HG03432 (cell line): ENCODE data around the gene PPP6C.

Experiments
- ATAC-seq: cut with Tn5 transposase; IDR thresholded peaks from one replicate; pipeline ENCODE4 v1.9.1; 2021; ENCODE audit warnings: mild to moderate bottlenecking, moderate library complexity; ENCODE audit not compliant: unreplicated experiment

The PPP6C gene

DNA sequence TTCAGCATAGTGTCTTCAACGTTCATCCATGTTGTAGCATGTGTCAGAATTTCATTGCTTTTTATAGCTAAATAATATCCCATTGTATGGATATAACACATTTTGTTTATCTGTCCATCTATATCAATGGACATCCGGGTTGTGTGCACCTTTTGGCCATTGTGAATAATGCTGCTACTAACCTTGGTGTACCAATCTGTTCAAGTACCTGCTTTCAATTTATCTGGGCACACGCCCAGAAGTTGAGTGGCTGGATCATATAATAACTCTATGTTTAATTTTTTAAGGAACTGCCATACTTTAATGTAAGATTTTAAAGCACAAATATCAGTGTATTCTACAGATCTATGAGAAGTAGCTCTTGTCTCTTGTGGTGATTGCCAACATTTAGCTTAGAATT, 89.8 kb downstream of the PPP6C start:
- ATAC-seq: no peak
